Esophagus squamous epithelium (tissue), 5 donors: Measurements from ENCODE around the gene MAP7D1. TPM values are rescaled to one million over a fixed set of nuclear protein-coding genes. Genes with fewer than 3 reads are reported as not detected.

Source experiments
- DNase-seq: peaks from one replicate; lab custom pipeline; 2025; lab: John Stamatoyannopoulos, UW
- H3K27ac ChIP-seq, 4 donors: fragments of 200-600 bp; sonication (generic); one replicate each; pipeline ENCODE4 v1.5.1; 2016 to 2019; ENCODE audit warnings: mild to moderate bottlenecking in 1 of 4
- H3K27me3 ChIP-seq, 4 donors: fragments of 200-600 bp; sonication (generic); 1 replicate in 3 of 4; 2 replicates in 1 of 4; pipeline versions ENCODE4 v1.5.1 to v1.6.0; 2017 to 2021; ENCODE audit warnings: antibody characterized with exemption in 1 of 4
- H3K36me3 ChIP-seq, 3 donors: fragments of 200-600 bp; sonication (generic); one replicate each; pipeline ENCODE4 v1.5.1; 2016 to 2019
- H3K4me1 ChIP-seq, 3 donors: fragments of 200-600 bp; sonication (generic); one replicate each; pipeline ENCODE4 v1.5.1; 2017 to 2019
- H3K4me3 ChIP-seq, 4 donors: fragments of 200-600 bp; sonication (generic); 1 replicate in 3 of 4; 2 replicates in 1 of 4; pipeline ENCODE4 v1.5.1; 2016 to 2019; ENCODE audit warnings: mild to moderate bottlenecking in 2 of 4, moderate library complexity in 1 of 4
- H3K9me3 ChIP-seq, 3 donors: fragments of 200-600 bp; sonication (generic); one replicate each; pipeline ENCODE4 v1.5.1; 2016 to 2019
- POLR2A ChIP-seq, 4 donors: fragments of 450-650 bp; IDR thresholded peaks; one replicate each; pipeline ENCODE4 v1.6.1; 2017; ENCODE audit warnings: antibody characterized with exemption in 4 of 4, mild to moderate bottlenecking in 4 of 4, moderate library complexity in 3 of 4
- WGBS, 2 donors: methylation state at CpG; one replicate each; pipeline ENCODE4 v1.1.5; 2018; 5-methylcytosine and 5-hydroxymethylcytosine counted together
- intact Hi-C: fragments of 100-400 bp; cut with DNase I; formaldehyde crosslinking; loops from one replicate; pipeline ENCODE4 v1.15.0; 2022
- total RNA-seq, 4 donors: library from RNA; depleted of rRNA; stranded (reverse); fragments of >200 nt; gene quantifications; one replicate each; pipeline ENCODE4 v1.1.0, GENCODE V29; 2016
- TF ChIP-seq, protein P1 (sequence below), 6 experiments: fragments of 450-650 bp in 4 of 6; fragments of 200-600 bp in 2 of 6; sonication (generic) in 2 of 6; IDR thresholded peaks; one replicate each; pipeline ENCODE4 v1.5.1; 2016 to 2019; ENCODE audit warnings: antibody characterized with exemption in 6 of 6, mild to moderate bottlenecking in 4 of 6, moderate library complexity in 4 of 6
- donor health status: DM: yes; HTN: yes; CAD: no.

Gene MAP7D1
- total RNA-seq, 4 donors from 2014 or later, result 59.4 to 180 (median 92.9) TPM

DNA sequence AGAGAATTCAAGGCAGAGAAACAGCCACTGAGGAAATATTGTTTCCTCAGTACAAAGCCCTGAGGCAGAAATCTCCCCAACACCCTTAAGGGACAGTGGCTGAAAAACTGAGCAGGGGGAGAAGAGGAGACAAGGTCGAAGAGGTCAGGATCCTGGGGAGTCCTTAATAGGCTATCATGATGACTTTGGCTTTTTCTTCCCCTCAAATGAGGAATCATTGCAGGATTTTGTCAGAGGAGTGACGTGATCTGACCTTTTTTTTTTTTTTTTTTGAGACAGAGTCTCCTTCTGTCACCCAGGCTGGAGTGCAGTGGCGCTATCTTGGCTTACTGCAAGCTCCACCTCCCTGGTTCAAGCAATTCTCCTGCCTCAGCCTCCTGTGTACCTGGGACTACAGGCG, 10.2 kb downstream of the MAP7D1 start:
- intact Hi-C loops, result no loop called here
- no peak for TF ChIP-seq POLR2A (IDR thresholded peaks at IDR 0.05)
- TF ChIP-seq, protein P1, sequence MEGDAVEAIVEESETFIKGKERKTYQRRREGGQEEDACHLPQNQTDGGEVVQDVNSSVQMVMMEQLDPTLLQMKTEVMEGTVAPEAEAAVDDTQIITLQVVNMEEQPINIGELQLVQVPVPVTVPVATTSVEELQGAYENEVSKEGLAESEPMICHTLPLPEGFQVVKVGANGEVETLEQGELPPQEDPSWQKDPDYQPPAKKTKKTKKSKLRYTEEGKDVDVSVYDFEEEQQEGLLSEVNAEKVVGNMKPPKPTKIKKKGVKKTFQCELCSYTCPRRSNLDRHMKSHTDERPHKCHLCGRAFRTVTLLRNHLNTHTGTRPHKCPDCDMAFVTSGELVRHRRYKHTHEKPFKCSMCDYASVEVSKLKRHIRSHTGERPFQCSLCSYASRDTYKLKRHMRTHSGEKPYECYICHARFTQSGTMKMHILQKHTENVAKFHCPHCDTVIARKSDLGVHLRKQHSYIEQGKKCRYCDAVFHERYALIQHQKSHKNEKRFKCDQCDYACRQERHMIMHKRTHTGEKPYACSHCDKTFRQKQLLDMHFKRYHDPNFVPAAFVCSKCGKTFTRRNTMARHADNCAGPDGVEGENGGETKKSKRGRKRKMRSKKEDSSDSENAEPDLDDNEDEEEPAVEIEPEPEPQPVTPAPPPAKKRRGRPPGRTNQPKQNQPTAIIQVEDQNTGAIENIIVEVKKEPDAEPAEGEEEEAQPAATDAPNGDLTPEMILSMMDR (IDR thresholded peaks at IDR 0.05), result no peak
- Histone ChIP-seq H3K4me3 (no peak overlapping the region), H3K4me1 (peaks cover 29 to 95% (median 68%) of the 10 kb centered on the region in 3 donors), H3K27ac (peak overlapping the region; percentile 39 to 70 (median 64)), H3K36me3 (peaks cover 0 to 32% (median 3%) of the 10 kb centered on the region in 3 donors), H3K9me3 (no peaks in the 10 kb centered on the region), H3K27me3 (no peaks in the 10 kb centered on the region)
- no peak for DNase-seq
- 71 to 76% methylated on average over 3 to 4 of the region's 4 CpGs for WGBS, 2 donors

DNA sequence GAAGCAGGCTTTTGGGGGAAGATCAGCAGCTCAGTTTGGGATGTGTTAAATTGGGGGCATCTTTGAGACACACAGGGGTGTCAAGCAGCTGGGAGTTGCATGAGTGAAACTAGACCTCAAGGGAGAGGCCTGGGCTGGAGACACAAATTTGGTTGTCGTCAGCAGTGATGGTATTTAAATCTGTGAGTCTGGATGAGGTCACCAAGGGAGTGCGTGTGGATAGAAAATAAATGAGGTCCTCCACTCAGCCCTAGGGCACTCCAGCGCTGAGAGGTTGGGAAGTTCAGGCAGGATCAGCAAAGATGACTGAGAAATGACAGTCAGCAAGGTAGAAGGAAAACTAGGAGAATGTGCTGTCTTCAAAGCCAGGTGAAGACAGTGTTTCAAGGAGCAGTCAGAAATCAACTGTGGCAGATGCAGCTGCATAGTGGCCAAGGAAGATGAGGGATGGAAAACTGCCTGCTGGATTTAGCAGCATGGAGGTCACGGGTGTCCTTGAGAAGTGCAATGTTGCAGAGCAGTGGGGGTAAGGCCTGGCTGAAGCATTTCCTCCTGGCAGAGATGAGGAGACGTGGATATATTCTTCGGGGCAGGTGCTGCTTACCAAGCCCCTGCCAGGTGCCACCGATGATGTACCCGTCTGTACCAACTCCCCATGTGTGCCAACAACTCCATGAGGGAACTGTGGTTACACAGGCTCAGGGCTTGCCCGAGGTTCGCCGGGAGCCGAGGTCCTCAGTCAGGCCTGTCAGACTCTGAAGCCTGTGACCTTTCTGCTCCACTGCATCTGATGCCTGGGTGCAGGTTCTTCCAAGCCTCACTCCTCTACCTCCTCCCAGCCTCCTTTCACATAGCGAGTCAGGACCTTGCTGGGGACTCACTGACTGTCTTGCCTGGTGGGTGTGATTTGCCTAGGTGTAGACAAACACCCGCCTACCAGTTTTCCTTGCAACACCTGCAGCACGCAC, 11.3 kb downstream of the MAP7D1 start:
- Histone ChIP-seq H3K36me3 (peaks cover 4 to 43% (median 11%) of the 10 kb centered on the region in 3 donors), H3K4me1 (peaks cover 20 to 95% (median 64%) of the 10 kb centered on the region in 3 donors), H3K4me3 (no peak overlapping the region), H3K9me3 (no peaks in the 10 kb centered on the region), H3K27ac (peak overlapping the region; percentile 39 to 70 (median 64)), H3K27me3 (no peaks in the 10 kb centered on the region)
- intact Hi-C loops, result no loop called here
- DNase-seq, result no peak
- WGBS, 2 donors, result 61 to 68% methylated on average over 12 to 14 of the region's 15 CpGs
- TF ChIP-seq, protein P1 (IDR thresholded peaks at IDR 0.05), result no peak
- no peak for TF ChIP-seq POLR2A (IDR thresholded peaks at IDR 0.05)

DNA sequence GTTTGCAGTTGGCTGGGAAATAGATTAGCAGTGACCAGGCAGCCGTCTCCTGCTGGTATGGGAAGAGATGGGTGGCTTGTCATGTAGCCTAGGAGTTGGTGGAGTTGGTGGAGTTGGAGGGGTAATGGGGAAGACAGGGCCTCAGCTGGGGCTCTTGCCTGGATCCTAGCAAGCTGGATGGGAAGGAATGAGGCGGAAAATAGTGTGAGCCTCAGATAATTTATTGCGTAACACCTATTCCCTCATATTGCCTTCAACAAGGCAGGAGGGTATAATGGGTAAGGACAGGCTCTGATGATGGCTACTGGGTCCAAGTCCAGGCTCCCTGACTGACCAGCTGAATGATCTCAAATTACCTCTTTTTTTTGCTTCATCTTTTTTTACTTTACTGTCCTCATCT, 12.6 kb downstream of the MAP7D1 start:
- H3K9me3 ChIP-seq, result no peaks in the 10 kb centered on the region
- peaks cover 22 to 95% (median 65%) of the 10 kb centered on the region in 3 donors for H3K4me1 ChIP-seq
- H3K27ac ChIP-seq, result peak overlapping the region in 2 of 4 donors; percentile 28 to 70
- WGBS, 2 donors, result 83 to 97% methylated on average over 3 of the region's 3 CpGs
- H3K27me3 ChIP-seq, result no peaks in the 10 kb centered on the region
- intact Hi-C loops, result no loop called here
- TF ChIP-seq, protein P1 (IDR thresholded peaks at IDR 0.05), result no peak
- no peak for TF ChIP-seq POLR2A (IDR thresholded peaks at IDR 0.05)
- DNase-seq, result no peak
- peaks cover 17 to 56% (median 24%) of the 10 kb centered on the region in 3 donors for H3K36me3 ChIP-seq
- no peak overlapping the region for H3K4me3 ChIP-seq

DNA sequence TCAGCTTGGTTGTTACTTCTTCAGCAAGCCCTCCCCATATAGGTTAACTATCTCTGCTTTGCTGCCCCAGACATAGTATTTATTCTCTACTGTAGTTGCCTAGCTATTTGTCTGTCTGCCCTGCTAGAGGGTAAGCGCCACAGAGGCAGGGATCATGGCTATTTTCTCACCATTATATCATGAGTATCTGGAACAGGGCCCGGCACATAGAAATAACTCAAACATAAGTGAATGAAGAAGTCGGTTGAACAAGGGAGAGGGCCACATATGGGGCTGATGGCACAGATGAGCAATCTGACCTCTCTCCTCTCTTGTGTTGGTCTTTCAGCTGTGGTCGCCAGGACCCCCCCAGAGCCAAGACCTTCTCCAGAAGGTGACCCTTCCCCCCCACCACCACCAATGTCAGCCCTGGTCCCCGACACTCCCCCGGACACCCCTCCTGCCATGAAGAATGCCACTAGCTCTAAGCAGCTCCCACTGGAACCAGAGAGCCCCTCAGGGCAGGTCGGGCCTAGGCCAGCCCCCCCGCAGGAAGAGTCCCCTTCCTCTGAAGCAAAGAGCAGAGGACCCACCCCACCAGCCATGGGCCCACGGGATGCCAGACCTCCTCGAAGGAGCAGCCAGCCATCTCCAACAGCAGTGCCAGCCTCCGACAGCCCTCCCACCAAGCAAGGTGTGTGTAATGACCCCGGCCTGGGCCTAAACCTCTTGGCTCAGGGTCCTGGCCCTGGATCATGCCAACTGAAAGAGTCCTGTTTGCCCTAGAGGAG, 14.9 kb downstream of the MAP7D1 start:
- H3K36me3 ChIP-seq, result peaks cover 34 to 79% (median 40%) of the 10 kb centered on the region in 3 donors
- intact Hi-C loops, result no loop called here
- no peak for TF ChIP-seq POLR2A (IDR thresholded peaks at IDR 0.05)
- TF ChIP-seq, protein P1 (IDR thresholded peaks at IDR 0.05), result no peak
- no peak for DNase-seq
- H3K9me3 ChIP-seq, result no peaks in the 10 kb centered on the region
- WGBS, 2 donors, result 55 to 84% methylated on average over 2 to 6 of the region's 12 CpGs
- no peak overlapping the region for H3K4me3 ChIP-seq
- H3K4me1 ChIP-seq, result peaks cover 28 to 99% (median 66%) of the 10 kb centered on the region in 3 donors
- peak overlapping the region; percentile 67 to 78 (median 77) for H3K27ac ChIP-seq
- H3K27me3 ChIP-seq, result no peaks in the 10 kb centered on the region
